Peyer's patch (tissue), 4 donors: ENCODE measurements around the gene METTL15. TPM values are rescaled to one million over a fixed set of nuclear protein-coding genes. Genes with fewer than 3 reads are reported as not detected.
"Not testable (repeated sequence)": the region's sequence is repeated elsewhere in the genome, so short reads cannot be mapped to it uniquely, and the experiment has no call there.

Source experiments
- DNase-seq, 3 donors: peaks; one replicate each; pipeline ENCODE4 v3.0.0-alpha.2; 2017 to 2019
- H3K27ac ChIP-seq, 4 donors: fragments of 200-600 bp; sonication (generic); one replicate each; pipeline ENCODE4 v1.5.1; 2016 to 2019
- H3K27me3 ChIP-seq, 2 donors: fragments of 200-600 bp; sonication (generic); one replicate each; pipeline ENCODE4 v1.5.1; 2019
- H3K36me3 ChIP-seq, 3 donors: fragments of 200-600 bp; sonication (generic); one replicate each; pipeline ENCODE4 v1.5.1; 2016 to 2019
- H3K4me1 ChIP-seq, 4 donors: fragments of 200-600 bp; sonication (generic); one replicate each; pipeline ENCODE4 v1.5.1; 2016 to 2019
- H3K4me3 ChIP-seq, 4 donors: fragments of 200-600 bp; sonication (generic); 1 replicate in 3 of 4; 2 replicates in 1 of 4; pipeline ENCODE4 v1.5.1; 2016 to 2019; ENCODE audit warnings: mild to moderate bottlenecking in 1 of 4
- H3K9me3 ChIP-seq, 4 donors: fragments of 200-600 bp; sonication (generic); one replicate each; pipeline ENCODE4 v1.5.1; 2016 to 2019; ENCODE audit warnings: mild to moderate bottlenecking in 1 of 4
- POLR2A ChIP-seq, 2 donors: fragments of 450-650 bp; IDR thresholded peaks; one replicate each; pipeline ENCODE4 v1.5.1; 2017; ENCODE audit warnings: antibody characterized with exemption in 2 of 2, mild to moderate bottlenecking in 2 of 2, moderate library complexity in 2 of 2
- total RNA-seq, 4 donors: library from RNA; depleted of rRNA; stranded (reverse); fragments of >200 nt; gene quantifications; one replicate each; pipeline ENCODE4 v1.1.0, GENCODE V29; 2016
- TF ChIP-seq, protein P1 (sequence below), 6 experiments: fragments of 450-650 bp in 4 of 6; fragments of 200-600 bp in 2 of 6; sonication (generic) in 1 of 6; IDR thresholded peaks; one replicate each; pipeline ENCODE4 v1.5.1; 2017 to 2019; ENCODE audit warnings: antibody characterized with exemption in 6 of 6, mild to moderate bottlenecking in 3 of 6, moderate library complexity in 1 of 6

METTL15 gene
- total RNA-seq, 4 donors from 2014 or later = 7.2 to 13.3 (median 11.2) TPM

DNA sequence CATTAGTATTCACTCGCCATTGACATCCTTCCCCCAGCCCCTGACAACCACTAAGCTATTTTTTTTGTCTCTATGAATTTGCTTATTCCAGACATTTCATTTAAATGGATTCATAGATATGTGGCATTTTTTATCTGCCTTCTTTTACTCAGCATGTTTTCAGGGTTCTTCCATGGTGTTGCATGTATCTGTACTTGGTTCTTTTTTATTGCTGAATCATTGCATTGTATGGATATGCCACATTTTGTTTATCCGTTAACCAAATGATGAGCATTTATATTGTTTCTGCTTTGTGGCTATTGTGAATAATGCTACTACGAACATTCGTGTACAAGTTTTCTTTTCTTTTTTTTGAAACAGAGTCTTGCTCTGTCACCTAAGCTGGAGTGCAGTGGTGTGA is 5.9 kb downstream of the METTL15 start:
- DNase-seq = no peak

DNA sequence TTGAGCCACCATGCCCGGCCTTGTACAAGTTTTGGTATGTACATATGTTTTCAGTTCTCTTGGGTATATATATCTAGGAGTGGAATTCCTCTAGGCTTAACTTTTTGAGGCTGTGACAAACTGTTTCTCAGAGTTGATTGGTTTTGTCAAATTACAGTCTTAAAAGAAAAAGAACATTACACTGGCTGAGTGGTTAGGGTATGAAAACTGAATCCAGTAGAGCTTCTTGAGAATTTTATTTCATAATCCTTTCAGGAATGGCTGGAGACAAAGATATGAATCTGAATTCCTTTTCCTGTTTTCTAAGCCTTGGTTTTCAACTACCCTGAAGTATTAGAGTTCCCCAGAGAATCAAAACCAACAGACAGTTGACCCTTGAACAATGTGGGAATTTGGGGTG is 6.5 kb downstream of the METTL15 start:
- no peaks in the 10 kb centered on the region for H3K9me3 ChIP-seq
- TF ChIP-seq, protein P1, sequence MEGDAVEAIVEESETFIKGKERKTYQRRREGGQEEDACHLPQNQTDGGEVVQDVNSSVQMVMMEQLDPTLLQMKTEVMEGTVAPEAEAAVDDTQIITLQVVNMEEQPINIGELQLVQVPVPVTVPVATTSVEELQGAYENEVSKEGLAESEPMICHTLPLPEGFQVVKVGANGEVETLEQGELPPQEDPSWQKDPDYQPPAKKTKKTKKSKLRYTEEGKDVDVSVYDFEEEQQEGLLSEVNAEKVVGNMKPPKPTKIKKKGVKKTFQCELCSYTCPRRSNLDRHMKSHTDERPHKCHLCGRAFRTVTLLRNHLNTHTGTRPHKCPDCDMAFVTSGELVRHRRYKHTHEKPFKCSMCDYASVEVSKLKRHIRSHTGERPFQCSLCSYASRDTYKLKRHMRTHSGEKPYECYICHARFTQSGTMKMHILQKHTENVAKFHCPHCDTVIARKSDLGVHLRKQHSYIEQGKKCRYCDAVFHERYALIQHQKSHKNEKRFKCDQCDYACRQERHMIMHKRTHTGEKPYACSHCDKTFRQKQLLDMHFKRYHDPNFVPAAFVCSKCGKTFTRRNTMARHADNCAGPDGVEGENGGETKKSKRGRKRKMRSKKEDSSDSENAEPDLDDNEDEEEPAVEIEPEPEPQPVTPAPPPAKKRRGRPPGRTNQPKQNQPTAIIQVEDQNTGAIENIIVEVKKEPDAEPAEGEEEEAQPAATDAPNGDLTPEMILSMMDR (IDR thresholded peaks at IDR 0.05) = no peak
- no peak for DNase-seq
- no peak overlapping the region for H3K4me3 ChIP-seq
- H3K4me1 ChIP-seq = peaks cover 0 to 9% (median 0%) of the 10 kb centered on the region in 4 donors
- peaks cover 0 to 18% (median 0%) of the 10 kb centered on the region in 3 donors for H3K36me3 ChIP-seq
- no peak overlapping the region for H3K27ac ChIP-seq
- H3K27me3 ChIP-seq = no peaks in the 10 kb centered on the region

More for the DNA sequence above, 5.9 kb downstream of the METTL15 start:
- no peak for TF ChIP-seq POLR2A (IDR thresholded peaks at IDR 0.05)
- TF ChIP-seq, protein P1 (IDR thresholded peaks at IDR 0.05) = no peak
- no peaks in the 10 kb centered on the region for H3K27me3 ChIP-seq
- no peak overlapping the region for H3K27ac ChIP-seq
- no peak overlapping the region for H3K4me3 ChIP-seq
- peaks cover 0 to 15% (median 0%) of the 10 kb centered on the region in 4 donors for H3K4me1 ChIP-seq
- peaks cover 0 to 18% (median 0%) of the 10 kb centered on the region in 3 donors for H3K36me3 ChIP-seq
- H3K9me3 ChIP-seq = no peaks in the 10 kb centered on the region

- Histone ChIP-seq H3K36me3 (peaks cover 0 to 18% (median 0%) of the 10 kb centered on the region in 3 donors), H3K27ac (no peak overlapping the region), H3K4me1 (no peaks in the 10 kb centered on the region), H3K9me3 (no peaks in the 10 kb centered on the region), H3K4me3 (no peak overlapping the region), H3K27me3 (no peaks in the 10 kb centered on the region)
- TF ChIP-seq, protein P1 (IDR thresholded peaks at IDR 0.05) = no peak
- no peak for TF ChIP-seq POLR2A (IDR thresholded peaks at IDR 0.05)
- DNase-seq = no peak
Measured at GRCh38 chr11:28117712-28118111, 9.5 kb downstream of the METTL15 start.

- DNase-seq = no peak
- Histone ChIP-seq H3K36me3 (no peaks in the 10 kb centered on the region), H3K27me3 (no peaks in the 10 kb centered on the region), H3K4me1 (no peaks in the 10 kb centered on the region), H3K9me3 (no peaks in the 10 kb centered on the region), H3K27ac (no peak overlapping the region), H3K4me3 (no peak overlapping the region)
- TF ChIP-seq, protein P1 (IDR thresholded peaks at IDR 0.05) = no peak
- TF ChIP-seq POLR2A (IDR thresholded peaks at IDR 0.05) = no peak
Measured at GRCh38 chr11:28123151-28123581, 15.0 kb downstream of the METTL15 start.

DNA sequence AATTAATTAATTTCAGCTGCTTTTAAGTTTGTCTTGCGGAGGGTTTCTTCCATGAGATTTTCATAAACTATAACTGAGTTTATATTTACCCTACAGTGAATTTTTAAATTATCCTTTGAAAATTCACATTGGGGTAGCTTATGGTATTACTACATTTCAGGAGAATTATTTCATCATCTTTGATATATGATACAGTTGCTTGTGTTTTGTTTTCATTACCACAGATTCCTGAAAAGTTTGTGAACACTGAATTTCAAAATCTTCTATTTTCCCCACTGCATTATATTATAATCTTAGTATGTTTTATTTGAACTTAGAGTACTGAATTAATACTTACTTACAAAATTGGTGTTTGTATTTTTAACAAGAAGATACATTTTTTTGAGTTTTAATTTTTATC is 24.4 kb downstream of the METTL15 start:
- H3K9me3 ChIP-seq = no peaks in the 10 kb centered on the region
- no peaks in the 10 kb centered on the region for H3K27me3 ChIP-seq
- no peak overlapping the region for H3K4me3 ChIP-seq
- peaks cover 0 to 17% (median 0%) of the 10 kb centered on the region in 3 donors for H3K36me3 ChIP-seq
- DNase-seq = no peak
- no peak for TF ChIP-seq POLR2A (IDR thresholded peaks at IDR 0.05)
- TF ChIP-seq, protein P1 (IDR thresholded peaks at IDR 0.05) = no peak
- H3K4me1 ChIP-seq = no peaks in the 10 kb centered on the region
- H3K27ac ChIP-seq = no peak overlapping the region

DNA sequence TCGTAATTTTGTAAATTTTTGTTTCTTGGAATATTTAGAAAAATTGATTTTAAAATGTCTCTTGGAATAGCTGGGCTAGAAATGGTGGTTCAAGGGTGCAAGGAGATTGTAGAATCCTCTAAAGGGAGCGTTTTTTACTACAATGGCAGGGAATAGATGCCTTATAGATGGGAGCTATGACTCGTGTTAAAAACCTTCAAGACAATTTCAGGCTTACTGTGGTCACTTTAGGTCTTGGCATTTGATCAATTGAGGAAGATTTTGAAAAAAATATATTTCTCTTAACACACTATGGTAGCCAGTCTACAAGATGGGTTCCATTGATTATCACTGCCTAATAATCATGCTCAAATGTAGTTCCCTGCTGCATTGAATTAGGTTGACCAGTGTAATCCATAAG is 25.0 kb downstream of the METTL15 start:
- H3K36me3 ChIP-seq = peaks cover 0 to 17% (median 0%) of the 10 kb centered on the region in 3 donors
- no peaks in the 10 kb centered on the region for H3K9me3 ChIP-seq
- no peak for DNase-seq
- TF ChIP-seq POLR2A (IDR thresholded peaks at IDR 0.05) = no peak
- TF ChIP-seq, protein P1 (IDR thresholded peaks at IDR 0.05) = no peak
- no peak overlapping the region for H3K4me3 ChIP-seq
- H3K27ac ChIP-seq = no peak overlapping the region
- H3K4me1 ChIP-seq = no peaks in the 10 kb centered on the region
- H3K27me3 ChIP-seq = no peaks in the 10 kb centered on the region

DNA sequence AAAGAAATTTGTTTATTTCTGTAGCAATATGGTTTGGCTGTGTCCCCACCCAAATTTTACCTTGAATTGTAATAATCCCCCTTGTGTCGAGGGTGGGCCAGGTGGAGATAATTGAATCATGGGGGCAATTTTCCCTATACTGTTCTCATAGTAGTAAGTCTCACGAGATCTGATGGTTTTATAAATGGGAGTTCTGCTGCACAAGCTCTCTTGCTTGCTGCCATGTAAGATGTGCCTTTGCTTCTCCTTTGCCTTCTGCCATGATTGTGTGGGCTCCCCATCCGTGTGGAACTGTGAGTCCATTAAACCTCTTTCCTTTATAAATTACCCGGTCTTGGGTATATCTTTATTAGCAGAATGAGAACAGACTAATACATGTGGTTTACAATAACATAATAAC is 28.0 kb downstream of the METTL15 start:
- not testable (repeated sequence) for H3K4me1 ChIP-seq, H3K4me3 ChIP-seq, H3K27ac ChIP-seq, DNase-seq, H3K27me3 ChIP-seq
- Histone ChIP-seq H3K36me3 (peaks cover 0 to 17% (median 0%) of the 10 kb centered on the region in 3 donors), H3K9me3 (peaks cover 0 to 11% (median 3%) of the 10 kb centered on the region in 4 donors)
